ENCODE measurements around the gene HOXB4.
A peak's percentile ranks its signal among the peaks of the same experiment; 100 is the strongest.

HOXB4 gene

GRCh38 chr17:48613862-48614694 is 35.9 kb upstream of the HOXB4 start:
- no peak overlapping the region for H3K9ac ChIP-seq (ENCODE audit: low read depth in 1 of 2, low read length in 2 of 2)
- no peak overlapping the region for H3K4me3 ChIP-seq (ENCODE audit: low read depth in 1 of 2, low read length in 2 of 2)
- no peaks in the 10 kb centered on the region for H3K9me3 ChIP-seq (ENCODE audit: control insufficient read depth in 1 of 2, low read length in 2 of 2)
- no peaks in the 10 kb centered on the region for H3K36me3 ChIP-seq (ENCODE audit: control insufficient read depth in 1 of 2, insufficient read depth in 2 of 2, low read length in 2 of 2)
- H3K27ac ChIP-seq (ENCODE audit: low read depth, low read length): no peak overlapping the region
- peaks cover 5 to 21% of the 10 kb centered on the region in 2 donors for H3K4me1 ChIP-seq (ENCODE audit: control insufficient read depth in 1 of 2, insufficient read depth in 2 of 2, low read length in 2 of 2)
- H3K27me3 ChIP-seq (ENCODE audit: control insufficient read depth in 1 of 2, insufficient read depth in 2 of 2, low read length in 2 of 2): peaks cover 79 to 94% of the 10 kb centered on the region in 2 donors

- no peak overlapping the region for H3K27ac ChIP-seq (ENCODE audit: low read depth, low read length)
- H3K4me3 ChIP-seq (ENCODE audit: low read depth in 1 of 2, low read length in 2 of 2): peak overlapping the region in 1 of 2 donors; percentile 73
- H3K36me3 ChIP-seq (ENCODE audit: control insufficient read depth in 1 of 2, insufficient read depth in 2 of 2, low read length in 2 of 2): no peaks in the 10 kb centered on the region
- no peak overlapping the region for H3K9ac ChIP-seq (ENCODE audit: low read depth in 1 of 2, low read length in 2 of 2)
- H3K9me3 ChIP-seq (ENCODE audit: control insufficient read depth in 1 of 2, low read length in 2 of 2): no peaks in the 10 kb centered on the region
- H3K27me3 ChIP-seq (ENCODE audit: control insufficient read depth in 1 of 2, insufficient read depth in 2 of 2, low read length in 2 of 2): peaks cover 77 to 92% of the 10 kb centered on the region in 2 donors
- H3K4me1 ChIP-seq (ENCODE audit: control insufficient read depth in 1 of 2, insufficient read depth in 2 of 2, low read length in 2 of 2): peaks cover 0 to 21% of the 10 kb centered on the region in 2 donors
These were observed 34.9 kb upstream of the HOXB4 start for GRCh38 chr17:48612854-48613691.

- no peak overlapping the region for H3K27ac ChIP-seq (ENCODE audit: low read depth, low read length)
- H3K4me3 ChIP-seq (ENCODE audit: low read depth in 1 of 2, low read length in 2 of 2): peak overlapping the region in 1 of 2 donors; percentile 73
- H3K4me1 ChIP-seq (ENCODE audit: control insufficient read depth in 1 of 2, insufficient read depth in 2 of 2, low read length in 2 of 2): peaks cover 0 to 21% of the 10 kb centered on the region in 2 donors
- H3K9me3 ChIP-seq (ENCODE audit: control insufficient read depth in 1 of 2, low read length in 2 of 2): no peaks in the 10 kb centered on the region
- no peak overlapping the region for H3K9ac ChIP-seq (ENCODE audit: low read depth in 1 of 2, low read length in 2 of 2)
- no peaks in the 10 kb centered on the region for H3K36me3 ChIP-seq (ENCODE audit: control insufficient read depth in 1 of 2, insufficient read depth in 2 of 2, low read length in 2 of 2)
- H3K27me3 ChIP-seq (ENCODE audit: control insufficient read depth in 1 of 2, insufficient read depth in 2 of 2, low read length in 2 of 2): peaks cover 75 to 90% of the 10 kb centered on the region in 2 donors
These were observed 34.3 kb upstream of the HOXB4 start for GRCh38 chr17:48612456-48612853.

GRCh38 chr17:48611681-48612455 is 33.7 kb upstream of the HOXB4 start:
- H3K27ac ChIP-seq (ENCODE audit: low read depth, low read length): no peak overlapping the region
- peaks cover 73 to 90% of the 10 kb centered on the region in 2 donors for H3K27me3 ChIP-seq (ENCODE audit: control insufficient read depth in 1 of 2, insufficient read depth in 2 of 2, low read length in 2 of 2)
- peaks cover 0 to 21% of the 10 kb centered on the region in 2 donors for H3K4me1 ChIP-seq (ENCODE audit: control insufficient read depth in 1 of 2, insufficient read depth in 2 of 2, low read length in 2 of 2)
- H3K9ac ChIP-seq (ENCODE audit: low read depth in 1 of 2, low read length in 2 of 2): no peak overlapping the region
- no peaks in the 10 kb centered on the region for H3K9me3 ChIP-seq (ENCODE audit: control insufficient read depth in 1 of 2, low read length in 2 of 2)
- no peaks in the 10 kb centered on the region for H3K36me3 ChIP-seq (ENCODE audit: control insufficient read depth in 1 of 2, insufficient read depth in 2 of 2, low read length in 2 of 2)
- H3K4me3 ChIP-seq (ENCODE audit: low read depth in 1 of 2, low read length in 2 of 2): peak overlapping the region in 1 of 2 donors; percentile 73

- Histone ChIP-seq H3K4me3 (ENCODE audit: low read depth in 1 of 2, low read length in 2 of 2) (peak overlapping the region; percentile 68 to 73), H3K9ac (ENCODE audit: low read depth in 1 of 2, low read length in 2 of 2) (peak overlapping the region; percentile 12 to 31), H3K27ac (ENCODE audit: low read depth, low read length) (peak overlapping the region; percentile 56), H3K36me3 (ENCODE audit: control insufficient read depth in 1 of 2, insufficient read depth in 2 of 2, low read length in 2 of 2) (no peaks in the 10 kb centered on the region), H3K27me3 (ENCODE audit: control insufficient read depth in 1 of 2, insufficient read depth in 2 of 2, low read length in 2 of 2) (peaks cover 73 to 90% of the 10 kb centered on the region in 2 donors), H3K9me3 (ENCODE audit: control insufficient read depth in 1 of 2, low read length in 2 of 2) (no peaks in the 10 kb centered on the region), H3K4me1 (ENCODE audit: control insufficient read depth in 1 of 2, insufficient read depth in 2 of 2, low read length in 2 of 2) (peaks cover 0 to 21% of the 10 kb centered on the region in 2 donors)
These were observed 33.1 kb upstream of the HOXB4 start for GRCh38 chr17:48611213-48611612.

- Histone ChIP-seq H3K9me3 (ENCODE audit: control insufficient read depth in 1 of 2, low read length in 2 of 2) (no peaks in the 10 kb centered on the region), H3K4me1 (ENCODE audit: control insufficient read depth in 1 of 2, insufficient read depth in 2 of 2, low read length in 2 of 2) (peaks cover 0 to 21% of the 10 kb centered on the region in 2 donors), H3K27ac (ENCODE audit: low read depth, low read length) (peak within 1 kb of the TSS; percentile 60), H3K27me3 (ENCODE audit: control insufficient read depth in 1 of 2, insufficient read depth in 2 of 2, low read length in 2 of 2) (peaks cover 71 to 90% of the 10 kb centered on the region in 2 donors), H3K36me3 (ENCODE audit: control insufficient read depth in 1 of 2, insufficient read depth in 2 of 2, low read length in 2 of 2) (no peaks in the 10 kb centered on the region), H3K9ac (ENCODE audit: low read depth in 1 of 2, low read length in 2 of 2) (peak within 1 kb of the TSS; percentile 12 to 37), H3K4me3 (ENCODE audit: low read depth in 1 of 2, low read length in 2 of 2) (peak within 1 kb of the TSS; percentile 68 to 73)
These were observed 32.4 kb upstream of the HOXB4 start, which contains the start of gene HOXB7 for GRCh38 chr17:48610282-48611211. HOXB7 (minus strand) TSS chr17:48611017; CDS start chr17:48610918, 99 bp downstream.

- Histone ChIP-seq H3K27ac (ENCODE audit: low read depth, low read length) (no peak overlapping the region), H3K4me1 (ENCODE audit: control insufficient read depth in 1 of 2, insufficient read depth in 2 of 2, low read length in 2 of 2) (peaks cover 0 to 21% of the 10 kb centered on the region in 2 donors), H3K27me3 (ENCODE audit: control insufficient read depth in 1 of 2, insufficient read depth in 2 of 2, low read length in 2 of 2) (peaks cover 72 to 90% of the 10 kb centered on the region in 2 donors), H3K9me3 (ENCODE audit: control insufficient read depth in 1 of 2, low read length in 2 of 2) (no peaks in the 10 kb centered on the region), H3K9ac (ENCODE audit: low read depth in 1 of 2, low read length in 2 of 2) (no peak overlapping the region), H3K36me3 (ENCODE audit: control insufficient read depth in 1 of 2, insufficient read depth in 2 of 2, low read length in 2 of 2) (no peaks in the 10 kb centered on the region), H3K4me3 (ENCODE audit: low read depth in 1 of 2, low read length in 2 of 2) (peak overlapping the region; percentile 68 to 73)
These were observed 31.7 kb upstream of the HOXB4 start for GRCh38 chr17:48609759-48610281.

GRCh38 chr17:48609033-48609432 is 30.9 kb upstream of the HOXB4 start:
- Histone ChIP-seq H3K9me3 (ENCODE audit: control insufficient read depth in 1 of 2, low read length in 2 of 2) (no peaks in the 10 kb centered on the region), H3K27me3 (ENCODE audit: control insufficient read depth in 1 of 2, insufficient read depth in 2 of 2, low read length in 2 of 2) (peaks cover 73 to 91% of the 10 kb centered on the region in 2 donors), H3K27ac (ENCODE audit: low read depth, low read length) (no peak overlapping the region), H3K9ac (ENCODE audit: low read depth in 1 of 2, low read length in 2 of 2) (no peak overlapping the region), H3K36me3 (ENCODE audit: control insufficient read depth in 1 of 2, insufficient read depth in 2 of 2, low read length in 2 of 2) (no peaks in the 10 kb centered on the region), H3K4me3 (ENCODE audit: low read depth in 1 of 2, low read length in 2 of 2) (no peak overlapping the region), H3K4me1 (ENCODE audit: control insufficient read depth in 1 of 2, insufficient read depth in 2 of 2, low read length in 2 of 2) (peaks cover 0 to 17% of the 10 kb centered on the region in 2 donors)

- Histone ChIP-seq H3K9me3 (ENCODE audit: control insufficient read depth in 1 of 2, low read length in 2 of 2) (no peaks in the 10 kb centered on the region), H3K4me1 (ENCODE audit: control insufficient read depth in 1 of 2, insufficient read depth in 2 of 2, low read length in 2 of 2) (peaks cover 0 to 15% of the 10 kb centered on the region in 2 donors), H3K9ac (ENCODE audit: low read depth in 1 of 2, low read length in 2 of 2) (no peak overlapping the region), H3K27me3 (ENCODE audit: control insufficient read depth in 1 of 2, insufficient read depth in 2 of 2, low read length in 2 of 2) (peaks cover 76 to 91% of the 10 kb centered on the region in 2 donors), H3K27ac (ENCODE audit: low read depth, low read length) (no peak overlapping the region), H3K4me3 (ENCODE audit: low read depth in 1 of 2, low read length in 2 of 2) (no peak overlapping the region), H3K36me3 (ENCODE audit: control insufficient read depth in 1 of 2, insufficient read depth in 2 of 2, low read length in 2 of 2) (no peaks in the 10 kb centered on the region)
These were observed 30.3 kb upstream of the HOXB4 start for GRCh38 chr17:48608494-48608834.

All from duodenal mucosa (tissue), 2 donors.